ENCODE results near the gene NYAP2.

The NYAP2 gene

GRCh38 chr2:225512876-225513540 lies 113.5 kb downstream of the NYAP2 start:
- Histone ChIP-seq H3K9ac (ENCODE audit: insufficient read length, low read depth) (no peak overlapping the region), H3K4me3 (ENCODE audit: insufficient read length, low read depth) (no peak overlapping the region), H3K9me3 (ENCODE audit: insufficient read depth, low read length) (no peaks in the 10 kb centered on the region), H3K36me3 (ENCODE audit: insufficient read depth, insufficient read length, low read length) (no peaks in the 10 kb centered on the region), H3K27me3 (ENCODE audit: insufficient read depth, insufficient read length) (no peaks in the 10 kb centered on the region), H3K4me1 (ENCODE audit: insufficient read depth, insufficient read length) (no peaks in the 10 kb centered on the region)
- no peak for DNase-seq (ENCODE audit: low read depth, low spot score)
- TF ChIP-seq SUZ12 (IDR thresholded peaks at IDR 0.05; ENCODE audit: extremely low read depth, insufficient read depth, insufficient read length) (no peak), YY1 (IDR thresholded peaks at IDR 0.05; ENCODE audit: insufficient read depth, insufficient read length) (no peak), ZNF274 (IDR thresholded peaks at IDR 0.05; ENCODE audit: low read depth, low read length) (no peak)

- Histone ChIP-seq H3K36me3 (ENCODE audit: insufficient read depth, insufficient read length, low read length) (no peaks in the 10 kb centered on the region), H3K27me3 (ENCODE audit: insufficient read depth, insufficient read length) (no peaks in the 10 kb centered on the region), H3K9ac (ENCODE audit: insufficient read length, low read depth) (no peak overlapping the region), H3K9me3 (ENCODE audit: insufficient read depth, low read length) (no peaks in the 10 kb centered on the region), H3K4me1 (ENCODE audit: insufficient read depth, insufficient read length) (no peaks in the 10 kb centered on the region), H3K4me3 (ENCODE audit: insufficient read length, low read depth) (no peak overlapping the region)
- DNase-seq (ENCODE audit: low read depth, low spot score): no peak
- TF ChIP-seq ZNF274 (IDR thresholded peaks at IDR 0.05; ENCODE audit: low read depth, low read length) (no peak), YY1 (IDR thresholded peaks at IDR 0.05; ENCODE audit: insufficient read depth, insufficient read length) (no peak), SUZ12 (IDR thresholded peaks at IDR 0.05; ENCODE audit: extremely low read depth, insufficient read depth, insufficient read length) (no peak)
These were observed 115.5 kb downstream of the NYAP2 start for GRCh38 chr2:225515033-225515432.

- no peak overlapping the region for H3K4me3 ChIP-seq (ENCODE audit: insufficient read length, low read depth)
- DNase-seq (ENCODE audit: low read depth, low spot score): no peak
- no peaks in the 10 kb centered on the region for H3K9me3 ChIP-seq (ENCODE audit: insufficient read depth, low read length)
- H3K9ac ChIP-seq (ENCODE audit: insufficient read length, low read depth): no peak overlapping the region
- no peaks in the 10 kb centered on the region for H3K4me1 ChIP-seq (ENCODE audit: insufficient read depth, insufficient read length)
- no peaks in the 10 kb centered on the region for H3K27me3 ChIP-seq (ENCODE audit: insufficient read depth, insufficient read length)
- no peak for TF ChIP-seq ZNF274 (IDR thresholded peaks at IDR 0.05; ENCODE audit: low read depth, low read length)
- no peak for TF ChIP-seq YY1 (IDR thresholded peaks at IDR 0.05; ENCODE audit: insufficient read depth, insufficient read length)
- TF ChIP-seq SUZ12 (IDR thresholded peaks at IDR 0.05; ENCODE audit: extremely low read depth, insufficient read depth, insufficient read length): no peak
- H3K36me3 ChIP-seq (ENCODE audit: insufficient read depth, insufficient read length, low read length): no peaks in the 10 kb centered on the region
These were observed 127.4 kb downstream of the NYAP2 start for GRCh38 chr2:225526760-225527390.

- Histone ChIP-seq H3K9ac (ENCODE audit: insufficient read length, low read depth) (no peak overlapping the region), H3K4me1 (ENCODE audit: insufficient read depth, insufficient read length) (no peaks in the 10 kb centered on the region), H3K4me3 (ENCODE audit: insufficient read length, low read depth) (no peak overlapping the region), H3K9me3 (ENCODE audit: insufficient read depth, low read length) (no peaks in the 10 kb centered on the region), H3K36me3 (ENCODE audit: insufficient read depth, insufficient read length, low read length) (no peaks in the 10 kb centered on the region), H3K27me3 (ENCODE audit: insufficient read depth, insufficient read length) (no peaks in the 10 kb centered on the region)
- no peak for TF ChIP-seq SUZ12 (IDR thresholded peaks at IDR 0.05; ENCODE audit: extremely low read depth, insufficient read depth, insufficient read length)
- no peak for DNase-seq (ENCODE audit: low read depth, low spot score)
These were observed 132.0 kb downstream of the NYAP2 start for GRCh38 chr2:225531559-225531958.

- H3K36me3 ChIP-seq (ENCODE audit: insufficient read depth, insufficient read length, low read length): no peaks in the 10 kb centered on the region
- no peak overlapping the region for H3K4me3 ChIP-seq (ENCODE audit: insufficient read length, low read depth)
- no peaks in the 10 kb centered on the region for H3K27me3 ChIP-seq (ENCODE audit: insufficient read depth, insufficient read length)
- no peak for DNase-seq (ENCODE audit: low read depth, low spot score)
- TF ChIP-seq ZNF274 (IDR thresholded peaks at IDR 0.05; ENCODE audit: low read depth, low read length): no peak
- no peaks in the 10 kb centered on the region for H3K9me3 ChIP-seq (ENCODE audit: insufficient read depth, low read length)
- no peaks in the 10 kb centered on the region for H3K4me1 ChIP-seq (ENCODE audit: insufficient read depth, insufficient read length)
- no peak overlapping the region for H3K9ac ChIP-seq (ENCODE audit: insufficient read length, low read depth)
These were observed 132.6 kb downstream of the NYAP2 start for GRCh38 chr2:225532096-225532495.

- no peak for DNase-seq (ENCODE audit: low read depth, low spot score)
- no peak overlapping the region for H3K4me3 ChIP-seq (ENCODE audit: insufficient read length, low read depth)
- no peak for TF ChIP-seq YY1 (IDR thresholded peaks at IDR 0.05; ENCODE audit: insufficient read depth, insufficient read length)
- TF ChIP-seq SUZ12 (IDR thresholded peaks at IDR 0.05; ENCODE audit: extremely low read depth, insufficient read depth, insufficient read length): no peak
- no peak for TF ChIP-seq ZNF274 (IDR thresholded peaks at IDR 0.05; ENCODE audit: low read depth, low read length)
These were observed 134.5 kb downstream of the NYAP2 start for GRCh38 chr2:225534037-225534436.

GRCh38 chr2:225534697-225535096 lies 135.2 kb downstream of the NYAP2 start:
- no peak overlapping the region for H3K4me3 ChIP-seq (ENCODE audit: insufficient read length, low read depth)
- H3K27me3 ChIP-seq (ENCODE audit: insufficient read depth, insufficient read length): no peaks in the 10 kb centered on the region
- H3K36me3 ChIP-seq (ENCODE audit: insufficient read depth, insufficient read length, low read length): no peaks in the 10 kb centered on the region
- H3K9ac ChIP-seq (ENCODE audit: insufficient read length, low read depth): no peak overlapping the region
- no peak for TF ChIP-seq ZNF274 (IDR thresholded peaks at IDR 0.05; ENCODE audit: low read depth, low read length)
- TF ChIP-seq YY1 (IDR thresholded peaks at IDR 0.05; ENCODE audit: insufficient read depth, insufficient read length): no peak
- no peak for TF ChIP-seq SUZ12 (IDR thresholded peaks at IDR 0.05; ENCODE audit: extremely low read depth, insufficient read depth, insufficient read length)
- H3K9me3 ChIP-seq (ENCODE audit: insufficient read depth, low read length): no peaks in the 10 kb centered on the region
- H3K4me1 ChIP-seq (ENCODE audit: insufficient read depth, insufficient read length): no peaks in the 10 kb centered on the region
- DNase-seq (ENCODE audit: low read depth, low spot score): no peak

More at GRCh38 chr2:225534037-225534436, 134.5 kb downstream of the NYAP2 start:
- Histone ChIP-seq H3K36me3 (ENCODE audit: insufficient read depth, insufficient read length, low read length) (no peaks in the 10 kb centered on the region), H3K27me3 (ENCODE audit: insufficient read depth, insufficient read length) (no peaks in the 10 kb centered on the region), H3K4me1 (ENCODE audit: insufficient read depth, insufficient read length) (no peaks in the 10 kb centered on the region), H3K9me3 (ENCODE audit: insufficient read depth, low read length) (no peaks in the 10 kb centered on the region), H3K9ac (ENCODE audit: insufficient read length, low read depth) (no peak overlapping the region)

Data from NT2/D1 (cell line).